Colonic mucosa (tissue), 4 donors: ENCODE results near the gene TES. TPM values are rescaled to one million over a fixed set of nuclear protein-coding genes. Genes with fewer than 3 reads are reported as not detected.
A peak's percentile ranks its signal among the peaks of the same experiment; 100 is the strongest.

Experiments
- DNase-seq: peaks from one replicate; pipeline ENCODE4 v3.0.0-alpha.2; 2020
- H3K27ac ChIP-seq: fragments of 200-600 bp; one replicate; pipeline ENCODE4 v1.8.0; 2021
- H3K27me3 ChIP-seq: fragments of 200-600 bp; one replicate; pipeline ENCODE4 v1.8.0; 2021
- H3K36me3 ChIP-seq: fragments of 200-600 bp; one replicate; pipeline ENCODE4 v1.8.0; 2021
- H3K4me1 ChIP-seq: fragments of 200-600 bp; one replicate; pipeline ENCODE4 v1.8.0; 2021; ENCODE audit warnings: mild to moderate bottlenecking
- H3K4me3 ChIP-seq: fragments of 200-600 bp; one replicate; pipeline ENCODE4 v1.8.0; 2021
- H3K9ac ChIP-seq, 2 donors: one replicate each; pipeline ENCODE4 v1.7.0; 2013; ENCODE audit warnings: control low read depth in 2 of 2, low read depth in 2 of 2, low read length in 2 of 2
- H3K9me3 ChIP-seq: fragments of 200-600 bp; one replicate; pipeline ENCODE4 v1.8.0; 2021
- CTCF ChIP-seq: fragments of 200-600 bp; IDR thresholded peaks from one replicate; pipeline ENCODE4 v1.8.0; 2022; ENCODE audit warnings: antibody characterized with exemption, mild to moderate bottlenecking
- intact Hi-C: fragments of 100-400 bp; cut with DNase I; formaldehyde crosslinking; loops from one replicate; pipeline ENCODE4 v1.14.1; 2022
- total RNA-seq, 2 donors: library from RNA; stranded (reverse); fragmentation: NEBNext Ultra II Directional in 1 of 2; extraction: Animal tissue kit (Norgen Biotek cat#: 25700) in 1 of 2; gene quantifications; one replicate each; pipeline ENCODE4 v1.2.1, GENCODE V29; 2021
- donor health status: healthy.
- donor health status: DM: no; HTN: no; CAD: no.
- donor health status: DM: no; HTN: no; CAD: no.

The TES gene
- total RNA-seq, result 100 to 1,000 TPM in 1 of 2 donors, 10 to 100 TPM in 1; 75.1 to 142 TPM

GRCh38 chr7:116210345-116211005 is at the start of gene TES:
TES (plus strand) TSS chr7:116210539; CDS start chr7:116210708, 169 bp downstream.
- H3K27ac ChIP-seq, result peak within 1 kb of the TSS; percentile 95
- no peak for TF ChIP-seq CTCF
- peak; percentile 85 for DNase-seq
- H3K36me3 ChIP-seq, result no peaks in the 10 kb centered on the region
- intact Hi-C loops, result no loop called here
- no peaks in the 10 kb centered on the region for H3K9me3 ChIP-seq
- no peaks in the 10 kb centered on the region for H3K4me1 ChIP-seq
- H3K27me3 ChIP-seq, result no peaks in the 10 kb centered on the region
- peak within 1 kb of the TSS; percentile 74 for H3K4me3 ChIP-seq
- H3K9ac ChIP-seq, result peak within 1 kb of the TSS; percentile 81 to 100

- H3K27ac ChIP-seq, result no peak overlapping the region
Measured at GRCh38 chr7:116161728-116162127, 48.6 kb upstream of the TES start.

GRCh38 chr7:116162254-116162653 is 48.1 kb upstream of the TES start:
- TF ChIP-seq CTCF, result no peak
- no peaks in the 10 kb centered on the region for H3K9me3 ChIP-seq
- H3K9ac ChIP-seq, result no peak overlapping the region
- H3K36me3 ChIP-seq, result no peaks in the 10 kb centered on the region
- no peaks in the 10 kb centered on the region for H3K4me1 ChIP-seq
- no peak overlapping the region for H3K4me3 ChIP-seq
- no peaks in the 10 kb centered on the region for H3K27me3 ChIP-seq
- no peak for DNase-seq
- no peak overlapping the region for H3K27ac ChIP-seq
- intact Hi-C loops, result no loop called here

More at GRCh38 chr7:116161728-116162127, 48.6 kb upstream of the TES start:
- TF ChIP-seq CTCF, result no peak
- intact Hi-C loops, result no loop called here
- no peak for DNase-seq
- H3K36me3 ChIP-seq, result no peaks in the 10 kb centered on the region
- no peaks in the 10 kb centered on the region for H3K4me1 ChIP-seq
- no peak overlapping the region for H3K9ac ChIP-seq
- no peaks in the 10 kb centered on the region for H3K9me3 ChIP-seq
- H3K4me3 ChIP-seq, result no peak overlapping the region
- no peaks in the 10 kb centered on the region for H3K27me3 ChIP-seq

- Histone ChIP-seq H3K9me3 (no peaks in the 10 kb centered on the region), H3K4me3 (no peak overlapping the region), H3K4me1 (no peaks in the 10 kb centered on the region), H3K27me3 (no peaks in the 10 kb centered on the region), H3K36me3 (no peaks in the 10 kb centered on the region), H3K9ac (no peak overlapping the region), H3K27ac (no peak overlapping the region)
- intact Hi-C loops, result no loop called here
- TF ChIP-seq CTCF, result no peak
- no peak for DNase-seq
Measured at GRCh38 chr7:116162992-116163391, 47.3 kb upstream of the TES start.

GRCh38 chr7:116164552-116165306 is 45.6 kb upstream of the TES start:
- H3K4me1 ChIP-seq, result no peaks in the 10 kb centered on the region
- H3K9ac ChIP-seq, result no peak overlapping the region
- H3K9me3 ChIP-seq, result no peaks in the 10 kb centered on the region
- no peak for DNase-seq
- TF ChIP-seq CTCF, result no peak
- no peaks in the 10 kb centered on the region for H3K27me3 ChIP-seq
- H3K36me3 ChIP-seq, result no peaks in the 10 kb centered on the region
- no peak overlapping the region for H3K27ac ChIP-seq
- H3K4me3 ChIP-seq, result no peak overlapping the region
- intact Hi-C loops, result no loop called here
